SK-N-SH treated with all-trans-retinoic acid at 6 μM for 48 hours (cell line): ENCODE data around the gene ADRA2C.

Experiments used
- ARNTL ChIP-seq: fragments of 450-650 bp; formaldehyde crosslinking; IDR thresholded peaks from 2 replicates; pipeline ENCODE4 v1.5.0; 2020; ENCODE audit warnings: low read depth, mild to moderate bottlenecking, moderate library complexity, borderline replicate concordance
- CSDC2 ChIP-seq: fragments of 250-450 bp; sonication (Bioruptor Pico); IDR thresholded peaks from 2 replicates; pipeline ENCODE4 v1.5.0; 2020; ENCODE audit warnings: mild to moderate bottlenecking, moderate library complexity
- CSRNP3 ChIP-seq: fragments of 250-450 bp; sonication (Bioruptor Pico); IDR thresholded peaks from 2 replicates; pipeline ENCODE4 v1.5.1; 2021; ENCODE audit warnings: mild to moderate bottlenecking, moderate library complexity
- GLIS3 ChIP-seq: fragments of 250-450 bp; sonication (Bioruptor Pico); IDR thresholded peaks from 2 replicates; pipeline ENCODE4 v1.5.0; 2020; ENCODE audit warnings: mild to moderate bottlenecking, moderate library complexity
- ISL1 ChIP-seq: fragments of 250-450 bp; sonication (Bioruptor Pico); IDR thresholded peaks from 2 replicates; pipeline ENCODE4 v2.1.2; 2022; ENCODE audit warnings: mild to moderate bottlenecking, moderate library complexity
- PATZ1 ChIP-seq: fragments of 250-450 bp; sonication (Bioruptor Pico); IDR thresholded peaks from 2 replicates; pipeline ENCODE4 v1.8.0; 2020; ENCODE audit warnings: mild to moderate bottlenecking, moderate library complexity, borderline replicate concordance
- RARB ChIP-seq: fragments of 250-450 bp; sonication (Bioruptor Pico); IDR thresholded peaks from 2 replicates; pipeline ENCODE4 v1.8.0; 2021; ENCODE audit warnings: mild to moderate bottlenecking, moderate library complexity
- SNAI2 ChIP-seq: fragments of 250-450 bp; sonication (Bioruptor Pico); IDR thresholded peaks from 2 replicates; pipeline ENCODE4 v1.5.0; 2020; ENCODE audit warnings: mild to moderate bottlenecking, moderate library complexity
- TOX ChIP-seq: fragments of 250-450 bp; sonication (Bioruptor Pico); IDR thresholded peaks from 2 replicates; pipeline ENCODE4 v1.8.0; 2021; ENCODE audit warnings: mild to moderate bottlenecking, moderate library complexity, borderline replicate concordance
- ZC3H10 ChIP-seq: fragments of 250-450 bp; sonication (Bioruptor Pico); IDR thresholded peaks from 2 replicates; pipeline ENCODE4 v1.5.1; 2021; ENCODE audit warnings: mild to moderate bottlenecking, moderate library complexity
- ZFP3 ChIP-seq: fragments of 250-450 bp; sonication (Bioruptor Pico); IDR thresholded peaks from 2 replicates; pipeline ENCODE4 v1.5.0; 2020; ENCODE audit warnings: mild to moderate bottlenecking, moderate library complexity
- ZFP30 ChIP-seq: fragments of 450-650 bp; formaldehyde crosslinking; IDR thresholded peaks from 2 replicates; pipeline ENCODE4 v1.5.0; 2022; ENCODE audit warnings: mild to moderate bottlenecking, moderate library complexity
- ZNF70 ChIP-seq: fragments of 450-650 bp; formaldehyde crosslinking; IDR thresholded peaks from 2 replicates; pipeline ENCODE4 v1.5.0; 2020; ENCODE audit warnings: mild to moderate bottlenecking, moderate library complexity

GRCh38 chr4:3760841-3761240 lies 5.3 kb upstream of the ADRA2C start:
- no peak for TF ChIP-seq TOX
- no peak for TF ChIP-seq ISL1 (CRISPR knock-in tag)
- no peak for TF ChIP-seq PATZ1
- no peak for TF ChIP-seq CSDC2 (CRISPR knock-in tag)
- TF ChIP-seq ARNTL (CRISPR knock-in tag), result no peak
- TF ChIP-seq SNAI2 (CRISPR knock-in tag), result no peak
- no peak for TF ChIP-seq CSRNP3 (CRISPR knock-in tag)
- TF ChIP-seq GLIS3 (CRISPR knock-in tag), result no peak
- no peak for TF ChIP-seq ZC3H10 (CRISPR knock-in tag)
- no peak for TF ChIP-seq RARB
- TF ChIP-seq ZFP3, result no peak
- no peak for TF ChIP-seq ZNF70
- no peak for TF ChIP-seq ZFP30 (CRISPR knock-in tag)
